GM12872 (cell line): Measurements from ENCODE around the gene TJP1.

Experiments
- TF ChIP-seq, protein P1 (sequence below): IDR thresholded peaks from 3 replicates; pipeline ENCODE4 v1.5.1; 2011; ENCODE audit warnings: low read depth, mild to moderate bottlenecking, low read length, moderate library complexity; ENCODE audit not compliant: insufficient read depth

Gene TJP1

DNA sequence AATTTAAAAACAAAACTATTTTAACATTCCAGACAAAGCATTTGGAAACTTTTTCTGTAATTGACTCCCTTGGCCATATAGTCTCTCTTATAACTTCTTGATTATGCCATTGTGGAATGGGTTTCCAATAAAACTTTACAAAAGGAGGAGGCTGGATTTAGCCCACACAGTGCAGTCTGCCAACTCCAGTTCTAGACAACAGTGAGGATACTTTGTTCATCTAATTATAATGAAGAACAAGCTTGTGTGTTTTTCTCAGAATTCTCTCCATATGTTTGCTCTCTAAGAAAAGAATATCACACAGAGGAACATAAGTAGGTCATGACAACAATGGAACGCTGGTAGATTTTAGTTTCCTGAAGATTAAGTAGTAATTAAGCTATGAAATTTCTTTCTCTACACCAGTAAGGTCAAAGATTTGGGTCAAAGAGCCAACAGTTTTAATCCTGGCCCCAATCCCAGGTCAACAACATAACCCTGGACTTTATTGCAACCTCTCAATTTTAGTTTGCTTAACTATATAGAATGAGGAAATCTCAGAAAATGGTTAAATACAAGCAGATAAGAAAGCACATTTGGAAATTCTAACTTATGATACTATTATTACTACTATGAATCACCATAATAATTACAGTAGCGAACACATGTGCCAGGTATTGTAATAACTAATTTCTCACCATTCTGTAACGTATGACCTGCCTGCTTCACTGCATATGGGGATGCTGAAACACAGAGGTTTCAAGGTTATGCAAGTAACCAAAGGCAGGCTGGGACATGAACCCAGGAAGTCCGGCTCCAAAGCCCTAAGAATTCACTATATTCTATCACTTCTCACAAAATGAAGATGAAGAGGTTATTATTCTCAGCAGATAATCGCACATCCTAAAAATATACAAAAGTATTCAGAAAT lies 65.7 kb downstream of the TJP1 start:
- TF ChIP-seq, protein P1, sequence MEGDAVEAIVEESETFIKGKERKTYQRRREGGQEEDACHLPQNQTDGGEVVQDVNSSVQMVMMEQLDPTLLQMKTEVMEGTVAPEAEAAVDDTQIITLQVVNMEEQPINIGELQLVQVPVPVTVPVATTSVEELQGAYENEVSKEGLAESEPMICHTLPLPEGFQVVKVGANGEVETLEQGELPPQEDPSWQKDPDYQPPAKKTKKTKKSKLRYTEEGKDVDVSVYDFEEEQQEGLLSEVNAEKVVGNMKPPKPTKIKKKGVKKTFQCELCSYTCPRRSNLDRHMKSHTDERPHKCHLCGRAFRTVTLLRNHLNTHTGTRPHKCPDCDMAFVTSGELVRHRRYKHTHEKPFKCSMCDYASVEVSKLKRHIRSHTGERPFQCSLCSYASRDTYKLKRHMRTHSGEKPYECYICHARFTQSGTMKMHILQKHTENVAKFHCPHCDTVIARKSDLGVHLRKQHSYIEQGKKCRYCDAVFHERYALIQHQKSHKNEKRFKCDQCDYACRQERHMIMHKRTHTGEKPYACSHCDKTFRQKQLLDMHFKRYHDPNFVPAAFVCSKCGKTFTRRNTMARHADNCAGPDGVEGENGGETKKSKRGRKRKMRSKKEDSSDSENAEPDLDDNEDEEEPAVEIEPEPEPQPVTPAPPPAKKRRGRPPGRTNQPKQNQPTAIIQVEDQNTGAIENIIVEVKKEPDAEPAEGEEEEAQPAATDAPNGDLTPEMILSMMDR: no peak

DNA sequence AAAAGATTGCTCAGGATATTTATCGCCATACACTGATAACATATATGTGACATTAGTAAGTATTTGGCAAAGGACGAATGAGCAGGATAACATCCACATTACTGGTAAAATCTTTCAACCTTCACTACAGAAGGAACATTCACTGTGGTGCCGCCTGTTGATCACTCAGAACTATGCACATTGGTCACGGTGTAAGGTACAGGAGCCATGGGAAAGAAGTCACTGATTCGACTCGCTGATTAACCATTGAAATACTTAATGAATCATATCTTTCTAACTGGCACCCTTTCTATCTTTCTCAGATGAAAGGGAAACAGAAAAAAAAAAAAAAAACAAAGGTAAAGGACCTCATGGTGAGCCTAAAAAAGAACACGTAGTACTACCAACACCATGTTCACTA lies 68.8 kb downstream of the TJP1 start:
- TF ChIP-seq, protein P1: no peak

DNA sequence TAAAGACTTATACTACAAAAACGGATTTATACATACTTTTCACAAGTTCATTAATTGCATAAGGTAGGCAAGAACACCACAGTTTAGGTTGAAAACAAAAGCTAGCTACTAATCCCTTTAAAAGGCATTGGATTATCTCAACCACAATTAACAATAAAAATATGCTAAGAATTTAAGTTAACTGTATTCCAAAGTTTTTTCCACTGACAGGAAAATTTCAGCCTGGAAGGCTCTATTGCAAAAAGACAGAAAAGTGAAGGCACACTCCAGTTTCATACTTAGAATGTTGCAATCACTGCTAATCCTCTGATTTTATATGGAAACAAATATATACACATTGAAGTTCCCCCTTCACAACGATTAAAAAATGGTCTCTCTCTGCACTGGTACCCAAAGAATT lies 71.5 kb downstream of the TJP1 start:
- TF ChIP-seq, protein P1: no peak

DNA sequence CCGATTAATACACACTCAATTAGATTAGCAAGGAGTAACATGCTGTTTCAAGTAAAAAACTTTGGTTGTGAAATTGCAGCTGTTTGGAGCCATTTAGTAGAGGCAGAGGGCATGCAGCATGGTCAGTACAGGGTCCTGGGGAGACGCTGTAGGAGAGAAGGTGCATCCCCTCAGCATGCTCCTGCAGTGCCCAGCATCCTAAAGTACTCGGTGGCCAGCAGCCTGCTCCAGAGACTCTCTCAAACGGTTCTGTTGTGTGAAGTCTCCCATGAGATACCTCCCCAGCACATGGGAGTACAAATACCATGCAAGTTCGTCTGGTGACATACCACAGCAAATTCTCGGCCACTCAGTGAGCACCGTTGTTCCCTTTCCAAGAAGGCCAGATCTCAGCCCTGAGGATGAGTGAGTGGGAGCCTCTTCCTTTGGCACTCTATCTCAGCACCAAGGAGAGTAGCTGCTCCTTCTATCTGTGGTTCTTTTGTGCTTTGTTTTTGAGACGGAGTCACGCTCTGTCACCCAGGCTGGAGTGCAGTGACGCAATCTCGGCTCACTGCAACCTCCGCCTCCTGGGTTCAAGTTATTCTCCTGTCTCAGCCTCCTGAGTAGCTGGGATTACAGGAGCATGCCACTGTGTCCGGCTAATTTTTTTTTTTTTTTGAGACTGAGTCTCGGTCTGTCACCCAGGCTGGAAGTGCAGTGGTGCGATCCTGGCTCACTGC lies 72.7 kb downstream of the TJP1 start:
- TF ChIP-seq, protein P1: no peak

DNA sequence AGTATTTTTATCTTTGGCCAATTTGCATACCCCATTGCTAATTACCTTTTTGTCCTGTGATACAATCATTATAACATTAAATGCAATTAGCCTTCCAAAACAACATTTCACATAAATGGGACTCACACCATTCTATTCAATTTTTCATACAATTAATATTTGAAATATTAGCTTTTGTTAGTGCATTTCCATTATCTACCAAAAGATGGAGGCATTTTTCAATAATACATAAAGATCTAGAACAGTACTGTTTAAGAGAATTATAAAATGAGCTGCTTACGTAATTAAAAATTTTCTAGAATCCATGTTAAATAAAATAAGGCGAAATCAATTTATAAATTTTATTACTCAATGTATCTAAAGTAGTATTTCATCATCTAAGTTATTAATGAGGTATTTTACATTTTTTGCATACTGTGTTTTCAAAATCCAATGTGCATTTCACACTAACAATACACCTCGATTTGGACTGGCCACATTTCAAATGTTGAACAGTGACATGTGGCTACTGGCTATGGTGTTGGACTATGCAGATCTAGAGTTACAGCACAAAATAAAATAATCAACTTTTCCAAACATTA lies 74.3 kb downstream of the TJP1 start:
- TF ChIP-seq, protein P1: 0 out of 3 replicates have a peak, but pooled peaks have one; percentile 13

DNA sequence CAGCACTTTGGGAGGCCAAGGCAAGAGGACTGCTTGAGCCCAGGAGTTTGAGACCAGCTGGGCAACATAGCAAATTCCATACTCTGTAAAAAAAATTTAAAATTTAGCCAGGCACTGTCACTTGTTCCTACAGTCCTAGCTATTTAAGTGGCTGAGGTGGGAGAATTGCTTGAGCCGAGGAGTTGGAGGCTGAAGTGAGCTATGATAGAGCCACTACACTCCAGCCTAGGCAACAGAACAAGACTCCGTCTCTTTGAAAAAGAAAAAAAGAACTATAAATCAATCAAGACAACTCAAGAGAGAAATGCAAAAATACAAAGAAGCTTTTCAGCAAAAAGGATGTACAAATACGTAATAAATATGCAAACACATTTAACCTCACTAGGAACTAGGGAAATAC lies 78.8 kb downstream of the TJP1 start:
- TF ChIP-seq, protein P1: no peak

DNA sequence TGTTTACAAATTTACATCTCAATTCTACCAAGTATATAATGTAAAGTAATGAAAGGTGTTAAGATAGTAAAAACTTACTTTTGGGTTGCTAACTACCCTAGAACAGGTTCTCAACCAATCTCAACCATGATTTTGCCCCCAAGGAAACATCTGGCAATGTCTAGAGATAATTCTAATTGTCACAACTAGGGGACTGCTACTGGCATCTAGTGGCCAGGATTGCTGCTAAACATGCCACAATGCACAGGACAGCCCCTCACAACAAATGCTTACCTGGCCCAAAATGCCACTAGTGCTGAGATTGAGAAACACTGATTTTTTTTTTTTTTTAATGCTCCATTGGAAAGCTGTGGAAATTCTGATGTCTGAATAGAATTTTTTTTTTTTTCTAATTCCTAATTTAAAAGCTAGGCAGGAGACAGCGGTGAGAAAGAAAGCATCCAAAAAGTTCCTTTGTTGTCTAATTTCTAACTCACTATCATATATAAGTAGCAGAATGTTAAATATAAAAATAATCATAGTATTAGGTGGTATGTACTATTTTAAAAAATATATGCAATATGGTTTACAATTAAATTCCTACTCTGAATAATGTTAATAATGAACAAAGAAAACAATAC lies 81.5 kb downstream of the TJP1 start:
- TF ChIP-seq, protein P1: peak; percentile 47; the same call in 1 of the 3 replicates
